Loucy (cell line): ENCODE results near the gene TMPRSS2.

Source experiments
- CTCF ChIP-seq: fragments of 200-600 bp; sonication (generic); conservative IDR thresholded peaks from 2 replicates; pipeline ENCODE4 v1.5.1; 2014; ENCODE audit warnings: mild to moderate bottlenecking, antibody characterized with exemption, low read length
- EZH2phosphoT487 ChIP-seq: fragments of 200-600 bp; IDR thresholded peaks from 2 replicates; pipeline ENCODE4 v1.6.1; 2018; ENCODE audit warnings: antibody characterized with exemption, mild to moderate bottlenecking, moderate library complexity, borderline replicate concordance

- TF ChIP-seq CTCF: no peak
- no peak for TF ChIP-seq EZH2phosphoT487
Measured at GRCh38 chr21:41419921-41420862, 87.8 kb downstream of the TMPRSS2 start.
